Suppressor macrophage treated with lipopolysaccharide for 1 hour (primary cell): ENCODE measurements around the gene DEPDC1B.
"Not testable (repeated sequence)": the region's sequence is repeated elsewhere in the genome, so short reads cannot be mapped to it uniquely, and the experiment has no call there.

Experiments
- DNase-seq, 3 donors: peaks; one replicate each; pipeline ENCODE4 v3.0.0-alpha.2; 2020 to 2022

The DEPDC1B gene

DNA sequence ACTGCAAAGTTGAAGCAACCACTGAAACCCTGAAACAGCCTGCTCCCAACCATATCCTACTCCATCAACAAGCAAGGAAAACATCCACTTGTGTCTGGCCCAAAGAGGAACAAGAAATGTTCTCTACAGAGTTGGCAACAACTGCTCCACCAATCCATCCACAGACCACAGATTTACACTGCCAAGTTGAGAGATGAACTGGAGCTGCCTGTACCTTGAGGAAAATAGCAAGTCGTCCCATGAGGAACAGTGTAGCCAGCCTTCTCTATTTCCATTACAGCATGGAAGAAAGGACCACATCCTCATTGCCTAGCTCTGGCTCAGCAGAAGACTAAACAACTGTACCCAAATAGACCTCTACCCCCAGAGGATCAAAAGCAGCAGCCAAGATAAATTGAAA, 60.4 kb downstream of the DEPDC1B start:
- DNase-seq: no peak

DNA sequence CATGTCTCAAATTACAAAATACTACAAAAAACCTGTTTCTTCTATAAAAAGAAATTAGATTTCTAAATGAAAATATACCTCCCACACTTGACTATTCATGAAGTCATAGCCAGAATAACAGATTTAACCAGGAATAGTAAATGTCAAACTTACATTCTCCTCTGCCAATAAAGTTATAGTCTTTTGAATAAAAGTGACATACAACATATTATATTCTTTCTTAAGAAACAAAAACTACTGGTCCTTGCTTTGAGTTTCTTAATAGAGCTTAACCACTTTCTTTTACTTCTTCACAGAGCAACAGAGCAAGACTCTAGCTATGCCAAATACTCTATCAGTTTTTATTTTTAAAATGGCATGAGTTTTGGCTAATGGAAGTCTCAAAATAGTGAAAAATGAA, 61.7 kb downstream of the DEPDC1B start:
- no peak for DNase-seq

DNA sequence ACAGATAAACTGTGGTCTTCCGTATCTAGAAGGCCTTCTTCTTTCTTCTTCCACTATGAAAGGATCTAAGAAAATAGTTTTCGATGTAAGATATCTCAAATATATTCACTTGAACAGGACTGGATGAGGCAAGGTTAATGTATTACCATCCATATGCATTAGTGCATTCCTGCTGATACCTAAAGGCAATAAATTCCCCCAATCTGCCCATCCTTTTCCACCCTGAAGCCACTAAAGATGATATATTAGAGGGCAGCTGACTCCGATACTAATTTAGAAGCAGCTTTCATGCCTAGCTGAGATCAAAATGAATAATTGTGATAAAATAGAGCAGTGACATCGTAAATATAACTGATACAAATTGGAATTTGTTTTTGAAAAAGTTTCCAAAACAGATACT, 63.3 kb downstream of the DEPDC1B start:
- no peak for DNase-seq

DNA sequence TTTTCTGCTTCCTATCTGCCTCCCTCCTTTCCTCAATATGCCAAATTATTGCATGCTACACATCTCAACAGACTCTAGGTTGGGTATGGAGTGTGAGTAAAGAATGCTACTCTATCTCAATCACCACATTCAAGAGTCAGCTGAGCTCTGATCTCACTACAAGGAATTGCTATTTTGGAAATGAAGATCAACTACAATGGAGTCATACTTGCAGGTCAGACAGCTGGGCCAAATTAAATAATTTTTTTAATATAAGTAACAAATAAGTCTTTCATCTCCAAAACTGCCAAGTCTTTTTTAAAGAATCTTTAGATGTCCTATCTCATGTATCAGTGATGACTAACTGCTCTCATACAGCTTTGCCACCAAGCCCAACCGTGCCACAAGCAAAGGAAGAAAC, 64.0 kb downstream of the DEPDC1B start:
- peak in 1 of 3 donors; percentile 8 for DNase-seq

DNA sequence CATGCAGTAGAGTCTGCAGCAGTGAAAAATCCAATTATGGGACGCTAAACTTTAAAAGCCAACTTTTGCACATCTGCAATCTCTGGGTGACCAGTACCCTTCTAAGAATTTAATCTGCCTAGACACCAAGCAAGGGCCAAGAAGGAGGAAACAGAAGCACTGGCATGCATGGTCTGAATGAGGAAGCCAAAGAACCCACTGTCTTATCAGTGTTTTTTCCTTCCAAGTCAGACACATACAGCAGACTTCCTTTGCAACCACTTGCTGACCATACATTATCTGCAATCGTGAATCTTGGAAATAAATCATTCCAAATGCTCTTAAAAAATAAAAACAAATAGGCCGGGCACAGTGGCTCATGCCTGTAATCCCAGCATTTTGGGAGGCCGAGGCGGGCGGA, 65.9 kb downstream of the DEPDC1B start:
- peak; percentile 6 to 25 (median 19) for DNase-seq

DNA sequence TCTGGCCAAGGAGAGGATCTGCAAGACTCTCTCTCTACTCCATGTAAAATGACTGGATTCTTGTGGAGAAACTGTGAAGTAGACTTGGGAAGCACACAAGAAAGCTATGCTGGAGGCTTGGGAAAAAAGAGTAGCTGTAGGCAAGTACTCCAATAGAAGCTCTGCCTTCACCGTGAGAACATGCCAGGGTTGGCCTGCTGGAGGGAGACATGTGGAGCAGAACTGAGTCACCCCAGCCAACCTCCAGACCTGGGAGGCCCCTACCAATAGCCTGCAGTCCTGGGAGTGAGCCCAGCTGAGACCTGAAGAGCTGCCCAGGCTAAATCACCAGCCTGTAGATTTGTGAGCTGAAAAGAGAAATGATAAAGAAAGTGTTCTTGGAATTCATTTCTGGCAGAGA, 66.6 kb downstream of the DEPDC1B start:
- peak in 1 of 3 donors; percentile 7 for DNase-seq

DNA sequence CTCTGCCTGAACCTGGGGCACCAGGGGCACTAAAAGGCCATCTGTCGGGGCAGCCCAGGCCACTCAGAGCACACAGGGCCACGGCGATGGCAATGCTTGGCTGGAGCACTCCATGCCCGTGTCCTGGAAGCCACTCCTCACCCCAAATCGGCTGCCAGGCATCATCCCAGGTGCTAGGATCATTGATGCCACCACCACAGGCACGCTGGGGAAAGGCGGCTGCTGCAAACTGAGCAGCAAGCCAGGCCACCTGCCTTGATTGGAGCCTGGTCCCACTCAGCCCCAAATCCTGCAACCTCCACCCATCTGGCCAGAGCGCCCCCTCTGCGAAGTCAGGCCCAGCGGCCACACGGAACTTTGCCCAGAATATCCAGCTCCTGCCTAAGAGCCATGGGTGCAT, 67.8 kb downstream of the DEPDC1B start:
- peak in 1 of 3 donors; percentile 4 for DNase-seq

DNA sequence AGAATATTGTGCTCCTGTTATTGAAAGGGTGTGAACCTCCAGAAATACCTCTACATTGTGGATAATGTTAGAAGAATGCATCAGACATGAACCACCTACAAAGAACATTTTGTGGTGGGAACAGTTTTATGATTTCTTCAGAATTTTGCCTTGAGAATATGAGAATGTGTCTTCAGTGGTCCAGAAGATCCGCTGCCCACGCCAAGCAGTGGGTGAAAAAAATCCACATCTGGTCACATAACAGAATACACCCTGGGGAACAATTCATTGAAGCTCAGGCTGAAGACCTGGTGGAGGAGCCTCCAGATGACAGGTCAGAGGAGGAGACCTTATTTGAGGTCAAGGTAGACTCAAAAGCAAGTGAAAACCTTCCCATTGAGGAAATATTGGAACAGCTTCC, 69.1 kb downstream of the DEPDC1B start:
- DNase-seq: peak in 1 of 3 donors; percentile 6

DNA sequence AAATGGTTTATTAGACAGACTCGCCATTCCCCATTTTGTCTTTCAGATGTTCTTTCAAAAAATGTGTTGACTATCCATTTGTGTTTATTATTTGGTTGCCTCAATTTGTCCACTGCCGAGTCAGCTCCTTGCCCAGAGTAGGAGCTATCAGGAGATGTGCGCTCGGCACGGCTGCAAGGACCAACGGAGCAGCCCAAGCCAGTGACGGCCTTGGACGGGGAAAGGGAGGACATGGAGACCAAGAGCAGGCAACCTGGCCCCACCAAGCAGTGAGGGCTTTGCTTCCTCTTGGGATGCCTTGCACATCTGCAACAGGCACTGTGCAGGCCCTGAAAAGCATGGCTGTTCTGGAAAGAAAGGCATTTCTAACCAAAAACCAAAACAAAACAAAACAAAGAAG, 69.8 kb downstream of the DEPDC1B start:
- DNase-seq: no peak

DNA sequence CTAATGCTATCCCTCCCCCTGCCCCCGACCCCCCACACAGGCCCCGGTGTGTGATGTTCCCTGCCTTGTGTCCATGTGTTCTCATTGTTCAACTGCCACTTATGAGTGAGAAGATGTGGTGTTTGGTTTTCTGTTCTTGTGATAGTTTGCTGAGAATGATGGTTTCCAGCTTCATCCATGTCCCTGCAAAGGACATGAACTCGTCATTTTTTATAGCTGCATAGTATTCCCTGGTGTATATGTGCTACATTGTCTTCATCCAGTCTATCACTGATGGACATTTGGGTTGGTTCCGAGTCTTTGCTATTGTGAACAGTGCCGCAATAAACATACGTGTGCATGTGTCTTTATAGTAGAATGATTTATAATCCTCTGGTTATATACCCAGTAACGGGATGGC, 75.1 kb downstream of the DEPDC1B start:
- not testable (repeated sequence) for DNase-seq

DNA sequence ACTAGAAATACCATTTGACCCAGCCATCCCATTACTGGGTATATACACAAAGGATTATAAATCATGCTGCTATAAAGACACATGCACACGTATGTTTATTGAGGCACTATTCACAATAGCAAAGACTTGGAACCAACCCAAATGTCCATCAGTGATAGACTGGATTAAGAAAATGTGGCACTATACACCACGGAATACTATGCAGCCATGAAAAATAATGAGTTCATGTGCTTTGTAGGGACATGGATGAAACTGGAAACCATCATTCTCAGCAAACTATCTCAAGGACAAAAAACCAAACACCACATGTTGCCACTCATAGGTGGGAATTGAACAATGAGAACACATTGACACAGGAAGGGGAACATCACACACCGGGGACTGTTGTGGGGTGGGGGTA, 79.2 kb downstream of the DEPDC1B start:
- DNase-seq: not testable (repeated sequence)

DNA sequence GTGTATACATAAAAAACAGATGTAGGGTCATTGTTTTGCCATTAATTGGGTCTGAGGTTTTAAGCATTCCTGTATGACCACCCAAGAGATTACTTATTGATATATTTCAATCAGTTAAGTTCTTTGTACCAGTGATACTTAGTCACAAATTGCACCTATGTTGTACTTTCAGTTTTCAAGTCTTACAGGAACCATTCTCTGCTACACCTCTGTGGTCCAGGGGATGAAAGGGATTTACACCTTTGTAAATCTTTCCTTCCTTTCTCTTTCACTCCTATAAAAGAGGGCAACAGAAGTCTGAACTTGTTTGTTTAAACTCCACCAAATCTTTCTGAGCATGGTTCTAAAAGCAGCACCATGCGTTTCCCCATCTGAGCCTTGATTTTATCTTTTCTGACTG, 86.1 kb downstream of the DEPDC1B start:
- no peak for DNase-seq

DNA sequence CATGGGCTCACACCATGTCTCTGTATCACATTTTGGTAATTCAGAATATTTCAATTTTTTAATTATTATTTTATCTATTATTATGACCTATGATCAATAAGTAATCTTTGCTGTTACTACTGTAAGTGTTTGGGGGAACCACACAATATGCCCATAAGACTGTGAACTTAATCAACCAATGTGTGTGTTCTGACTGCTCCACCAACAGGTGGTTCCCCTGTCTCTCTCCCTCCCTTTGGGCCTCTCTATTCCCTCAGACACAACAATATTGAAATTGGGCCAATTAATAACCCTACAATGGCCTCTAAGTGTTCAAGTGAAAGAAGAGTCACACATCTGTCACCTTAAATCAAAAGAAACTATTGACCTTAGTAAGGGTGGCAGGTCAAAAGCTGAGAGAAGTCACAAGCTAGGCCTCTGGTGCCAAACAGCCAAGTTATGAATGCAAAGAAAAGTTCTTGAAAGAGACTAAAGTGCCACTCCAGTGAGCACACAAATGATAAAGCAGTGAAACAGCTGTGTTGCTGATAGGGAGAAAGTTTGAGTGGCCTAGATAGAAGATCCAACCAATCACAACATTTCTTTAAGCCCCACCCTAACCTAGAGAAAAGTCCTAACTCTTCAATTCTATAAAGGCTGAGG, 88.7 kb downstream of the DEPDC1B start:
- DNase-seq: no peak

DNA sequence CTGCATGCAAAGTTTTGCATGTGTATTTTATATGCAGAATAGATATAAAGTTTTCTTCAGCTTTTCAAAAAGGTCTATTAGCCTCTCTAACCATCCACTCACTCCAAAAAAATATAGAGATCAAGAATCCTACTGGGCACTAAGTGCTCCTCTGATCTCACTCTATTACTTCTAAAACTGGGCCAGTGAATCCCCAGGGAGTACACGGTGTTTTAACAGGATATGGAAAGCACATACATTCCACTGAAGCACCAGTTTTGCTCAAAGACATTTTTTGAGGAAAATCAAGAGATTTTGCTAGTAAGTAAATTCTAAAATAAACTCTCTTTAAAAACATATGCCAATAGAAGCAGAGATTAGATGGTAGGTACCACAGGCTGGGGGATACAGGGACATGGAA, 95.2 kb downstream of the DEPDC1B start:
- DNase-seq: no peak

DNA sequence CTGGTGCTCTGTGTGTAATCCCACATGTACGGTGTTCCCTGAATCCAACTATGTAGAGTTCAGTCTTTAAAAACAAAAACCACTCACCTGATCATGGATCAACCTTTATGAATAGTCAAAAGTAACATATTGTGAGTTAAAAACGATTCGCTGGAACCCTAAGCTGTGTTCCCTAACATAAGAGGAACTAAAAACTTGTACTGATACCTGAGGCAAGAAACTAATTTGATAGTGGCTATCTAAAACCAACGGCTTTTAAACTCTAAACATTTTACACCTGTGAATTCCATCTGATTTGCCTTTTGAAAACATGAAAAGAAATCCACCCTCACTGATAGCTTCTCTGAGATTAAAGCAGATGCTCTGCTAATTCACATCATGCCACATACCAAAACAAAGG, 101.5 kb downstream of the DEPDC1B start:
- DNase-seq: no peak

DNA sequence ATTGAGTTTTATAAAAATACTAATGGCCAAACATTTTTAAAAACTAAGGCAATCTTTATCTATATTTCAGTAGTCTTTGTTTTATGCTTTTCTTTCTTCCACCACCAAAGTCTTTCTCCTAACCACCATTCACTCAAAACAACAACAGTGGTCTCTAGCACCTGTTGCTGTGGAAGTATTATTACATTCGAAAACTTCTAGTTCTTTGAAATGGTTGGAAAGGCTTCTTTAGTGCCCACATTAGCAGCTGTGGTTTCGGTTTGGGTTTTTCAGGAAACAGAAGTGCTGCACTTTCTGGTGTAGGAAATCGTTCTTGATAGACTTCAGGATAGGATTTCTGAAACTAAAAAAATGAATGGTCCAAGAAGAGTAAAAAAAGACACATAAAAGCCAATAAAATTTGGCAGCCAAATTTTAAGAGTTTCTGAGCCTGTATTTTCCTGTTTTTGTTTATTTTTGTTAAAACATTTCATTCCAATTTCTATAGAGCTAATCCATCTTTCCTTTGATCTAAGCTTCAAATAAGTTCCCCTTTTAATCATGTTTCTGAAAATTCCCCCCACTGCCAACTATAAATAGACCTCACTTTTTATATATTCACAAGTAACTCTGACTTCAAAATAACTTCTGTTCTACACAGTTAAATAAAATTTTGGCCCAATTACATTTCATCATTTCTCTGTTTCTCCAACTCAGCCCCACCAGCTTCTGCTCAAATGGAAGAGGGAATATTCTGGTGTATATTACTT, 102.2 kb downstream of the DEPDC1B start:
- peak; percentile 52 to 66 (median 59) for DNase-seq

DNA sequence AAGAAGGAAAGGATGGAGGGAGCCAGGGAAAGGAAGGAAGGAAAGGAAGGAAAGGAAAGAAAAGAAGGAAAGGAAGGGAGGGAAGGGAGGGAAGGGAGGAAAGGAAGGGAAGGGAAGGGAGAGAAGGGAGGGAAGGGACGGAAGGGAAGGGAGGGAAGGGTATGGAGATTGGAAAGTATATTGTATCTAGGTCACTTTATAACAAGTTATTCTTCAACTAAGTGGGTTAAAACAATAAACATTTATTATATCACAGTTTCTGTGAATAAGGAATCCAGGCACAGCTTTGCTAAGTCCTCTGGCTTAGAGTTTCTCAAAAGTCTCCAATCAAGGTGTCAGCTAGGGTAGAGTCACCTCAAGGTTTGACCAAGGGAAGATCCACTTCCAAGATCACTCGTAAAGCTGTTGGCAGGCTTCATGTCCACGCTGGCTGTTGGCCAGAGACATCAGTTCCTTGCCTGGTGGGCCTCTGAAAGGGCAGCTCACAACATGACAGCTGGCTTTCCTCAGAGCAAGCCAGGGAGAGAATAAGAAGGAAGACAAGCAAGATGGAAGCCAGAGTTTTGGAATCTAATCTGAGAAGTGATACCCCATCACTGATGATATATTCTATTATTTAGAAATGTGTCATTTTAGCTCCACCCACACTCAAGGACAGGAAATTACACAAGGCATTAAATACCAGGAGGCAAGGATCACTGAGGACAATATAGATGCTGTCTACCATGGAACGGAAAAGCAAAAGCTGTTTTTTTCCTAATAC, 105.1 kb downstream of the DEPDC1B start:
- peak in 1 of 3 donors; percentile 15 for DNase-seq

DNA sequence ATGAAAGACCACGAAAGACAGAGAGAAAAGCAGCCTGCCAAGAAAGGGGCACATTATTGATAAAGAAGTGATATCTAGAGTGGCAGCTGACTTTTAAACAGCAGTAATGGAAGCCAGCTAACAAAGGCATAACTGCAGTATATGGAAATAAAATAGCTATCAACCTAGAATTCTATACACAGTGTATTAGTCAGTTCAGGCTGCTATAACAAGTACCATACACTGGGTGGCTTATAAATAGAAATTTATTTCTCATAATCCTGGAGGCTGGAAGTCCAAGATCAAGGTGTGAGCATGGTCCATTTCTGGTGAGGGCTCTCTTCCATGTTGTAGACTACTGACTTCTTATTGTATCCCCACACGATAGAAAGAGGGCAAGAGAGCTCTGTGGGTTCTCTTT, 109.8 kb downstream of the DEPDC1B start:
- no peak for DNase-seq

DNA sequence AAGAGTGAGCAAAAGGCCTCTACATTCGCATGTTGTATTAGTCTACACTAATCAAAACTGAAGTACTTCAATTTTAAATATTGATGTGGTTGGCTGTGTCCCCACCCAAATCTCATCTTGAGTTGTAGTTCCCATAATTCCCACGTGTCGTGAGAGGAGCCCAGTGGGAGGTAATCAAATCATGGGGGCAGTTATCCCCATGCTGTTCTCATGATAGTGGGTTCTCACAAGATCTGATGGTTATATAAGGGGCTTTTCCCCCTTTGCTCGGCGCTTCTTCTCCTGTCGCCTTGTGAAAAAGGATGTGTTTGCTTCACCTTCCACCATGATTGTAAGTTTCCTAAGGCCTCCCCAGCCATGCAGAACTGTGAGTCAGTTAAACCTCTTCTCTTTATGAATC, 112.7 kb downstream of the DEPDC1B start:
- not testable (repeated sequence) for DNase-seq

DNA sequence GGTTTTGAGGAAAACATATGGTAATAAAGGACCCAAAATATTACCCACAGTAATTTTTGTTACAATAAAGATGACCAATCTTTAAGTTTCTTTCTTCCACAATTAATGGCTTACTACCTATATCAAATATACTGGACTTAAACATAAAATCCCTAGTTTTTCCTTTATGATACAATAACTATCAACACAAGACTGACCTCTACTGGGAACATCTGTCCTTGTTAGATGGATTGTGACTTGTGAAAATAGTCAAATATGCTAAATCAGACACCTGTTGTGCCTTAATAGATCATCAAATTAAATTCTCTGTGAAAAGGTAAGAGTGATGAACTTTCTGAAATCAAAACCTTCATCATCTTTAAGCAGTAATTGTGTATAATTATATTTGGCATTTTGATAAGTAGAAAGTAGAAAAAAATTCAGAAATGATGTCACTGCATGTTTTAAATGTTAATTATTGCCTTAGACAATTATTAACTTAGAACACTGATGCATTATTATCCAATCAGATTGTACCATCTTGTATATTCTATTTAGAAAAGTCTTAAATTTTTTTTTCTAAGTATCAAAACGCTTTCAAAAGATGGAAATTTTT, 113.6 kb downstream of the DEPDC1B start:
- DNase-seq: peak; percentile 49 to 72 (median 71)

DNA sequence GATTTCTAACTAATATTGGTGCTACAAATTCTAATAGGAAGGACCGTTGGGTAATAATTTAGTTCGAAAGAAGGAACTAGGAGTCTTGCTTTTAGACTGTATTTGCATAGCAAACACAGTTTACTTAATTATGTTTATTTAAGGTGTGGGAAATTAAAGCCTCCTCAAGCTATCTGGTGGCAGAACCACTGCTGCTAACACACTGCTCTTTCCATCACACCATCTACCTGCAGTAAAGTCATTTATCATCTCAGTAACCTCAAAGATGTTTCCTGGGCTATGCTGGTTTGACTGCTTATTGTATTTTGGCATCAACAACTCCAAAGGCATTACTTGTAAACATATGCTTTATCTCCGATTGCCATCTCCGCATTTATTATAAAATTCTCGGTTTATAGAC, 114.3 kb downstream of the DEPDC1B start:
- DNase-seq: no peak

DNA sequence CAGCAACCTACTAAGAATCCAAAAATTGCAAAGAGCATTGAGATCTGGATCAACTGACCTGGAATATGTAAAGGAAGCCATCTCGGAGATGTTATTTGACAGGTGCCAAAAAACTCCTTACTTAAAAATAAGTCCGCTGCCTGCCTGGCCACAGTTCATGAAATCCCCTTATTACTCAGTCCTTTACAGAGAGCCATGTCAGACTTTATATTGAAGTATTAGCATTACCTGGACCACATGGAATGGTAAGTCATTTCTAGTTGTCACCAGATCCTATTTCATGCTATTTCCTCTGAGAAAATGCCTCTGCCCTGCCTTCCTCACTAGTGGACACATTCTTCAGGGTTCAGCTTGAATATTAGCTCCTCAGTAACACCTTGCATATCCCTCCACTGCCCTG, 115.7 kb downstream of the DEPDC1B start:
- DNase-seq: no peak

DNA sequence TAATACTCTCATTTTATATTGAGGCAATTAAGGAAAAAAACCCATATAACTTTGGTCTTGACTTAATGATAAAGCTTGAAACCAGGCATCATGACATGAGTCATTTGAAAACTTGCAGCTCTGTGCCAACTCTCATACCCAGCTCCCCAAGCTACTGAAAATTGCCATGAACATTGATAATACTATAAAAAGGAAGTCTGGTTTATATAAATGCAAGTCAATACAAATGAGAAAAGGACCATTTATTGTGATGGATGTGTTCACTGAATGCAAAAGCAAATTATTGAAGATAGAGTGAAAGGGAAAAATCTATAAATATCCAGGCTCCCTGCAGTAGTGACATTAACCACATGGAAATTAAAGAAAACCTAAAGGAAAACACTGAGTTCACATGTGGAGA, 116.3 kb downstream of the DEPDC1B start:
- DNase-seq: no peak

DNA sequence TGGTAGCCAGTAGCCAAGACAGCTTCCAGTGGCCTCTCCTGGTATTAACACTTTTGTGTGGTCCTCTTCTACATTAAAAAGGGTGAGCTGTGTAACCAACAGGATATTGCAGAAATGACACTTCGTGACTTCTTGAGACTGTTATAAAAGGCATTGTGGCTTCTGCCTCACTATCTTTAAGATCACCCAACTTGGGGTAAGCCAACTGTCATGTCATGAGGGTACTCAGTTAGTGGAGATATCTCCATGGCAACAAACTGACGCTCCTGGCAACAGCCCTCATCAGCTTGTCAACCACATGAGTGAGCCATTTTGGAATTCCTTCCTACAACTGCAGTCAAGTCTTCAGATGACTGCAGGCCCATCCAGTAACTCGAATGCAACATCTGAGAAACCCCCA, 121.7 kb downstream of the DEPDC1B start:
- DNase-seq: no peak
